Measurements from ENCODE around the gene STAT3. TPM values are rescaled to one million over a fixed set of nuclear protein-coding genes. Genes with fewer than 3 reads are reported as not detected.

The STAT3 gene
- total and polyA plus RNA-seq, 2 of the 13 experiments (the other 11 are each of a cell fraction or from before 2014, with no cell fraction given), result 61.8 to 62.4 TPM

DNA sequence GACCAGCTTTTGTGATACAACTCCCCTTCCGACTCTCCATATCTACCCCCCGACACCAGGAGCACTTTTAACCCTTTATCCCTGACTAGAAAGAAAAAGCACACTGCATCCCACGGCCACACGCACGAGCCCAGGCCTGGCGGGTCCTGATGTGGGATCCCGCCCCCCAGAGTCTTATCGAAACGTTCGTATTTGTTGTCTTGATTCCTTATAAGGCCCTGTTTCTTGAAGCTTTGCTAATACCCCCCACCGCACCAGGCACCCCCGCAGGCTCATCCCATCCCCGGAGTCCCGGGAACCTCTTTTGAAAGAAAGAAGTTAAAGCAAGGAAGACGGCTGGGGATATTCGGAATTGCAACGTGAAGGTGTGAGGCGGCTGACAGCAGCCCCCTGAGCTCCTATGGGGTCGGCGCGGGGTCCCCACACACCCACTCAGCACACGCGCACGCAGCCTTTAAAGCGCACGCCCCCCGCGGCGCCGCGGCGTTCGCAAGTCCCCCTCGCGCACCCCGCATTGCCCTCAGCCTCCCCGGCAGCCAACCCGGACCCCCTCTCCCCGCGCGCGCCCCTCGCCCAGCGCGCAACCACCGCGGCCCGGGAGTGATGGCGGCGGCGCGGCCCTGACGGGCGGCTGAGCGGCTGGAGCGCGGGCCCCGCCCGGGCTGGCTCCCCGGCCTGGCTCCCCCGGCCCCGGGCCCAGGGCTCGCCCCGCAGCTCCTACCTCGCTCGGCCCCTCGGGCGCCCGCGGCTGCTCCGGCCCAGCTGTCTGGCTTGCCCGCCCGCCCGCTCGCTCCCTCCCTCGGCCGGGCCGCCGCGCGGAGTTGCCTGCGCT, 112.5 kb downstream of the STAT3 start (continued):
- peak; percentile 20; the same call in 1 of the 2 replicates for TF ChIP-seq SAP130 (CRISPR knock-in tag; IDR thresholded peaks at IDR 0.05; ENCODE audit: low read depth)
- TF ChIP-seq SATB2 (CRISPR knock-in tag; IDR thresholded peaks at IDR 0.05), result no peak
- no peak for TF ChIP-seq ZNF138 (CRISPR knock-in tag; IDR thresholded peaks at IDR 0.05; ENCODE audit: low read depth)
- no peak for TF ChIP-seq HDAC6 (IDR thresholded peaks at IDR 0.05; ENCODE audit: low read depth, low read length)
- TF ChIP-seq ELF1 (CRISPR knock-in tag; IDR thresholded peaks at IDR 0.05), result peak; percentile 17; the same call in 1 of the 2 replicates
- TF ChIP-seq, protein P1, sequence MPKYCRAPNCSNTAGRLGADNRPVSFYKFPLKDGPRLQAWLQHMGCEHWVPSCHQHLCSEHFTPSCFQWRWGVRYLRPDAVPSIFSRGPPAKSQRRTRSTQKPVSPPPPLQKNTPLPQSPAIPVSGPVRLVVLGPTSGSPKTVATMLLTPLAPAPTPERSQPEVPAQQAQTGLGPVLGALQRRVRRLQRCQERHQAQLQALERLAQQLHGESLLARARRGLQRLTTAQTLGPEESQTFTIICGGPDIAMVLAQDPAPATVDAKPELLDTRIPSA (CRISPR knock-in tag; IDR thresholded peaks at IDR 0.05; ENCODE audit: borderline replicate concordance), result no peak
- TF ChIP-seq, protein P2, sequence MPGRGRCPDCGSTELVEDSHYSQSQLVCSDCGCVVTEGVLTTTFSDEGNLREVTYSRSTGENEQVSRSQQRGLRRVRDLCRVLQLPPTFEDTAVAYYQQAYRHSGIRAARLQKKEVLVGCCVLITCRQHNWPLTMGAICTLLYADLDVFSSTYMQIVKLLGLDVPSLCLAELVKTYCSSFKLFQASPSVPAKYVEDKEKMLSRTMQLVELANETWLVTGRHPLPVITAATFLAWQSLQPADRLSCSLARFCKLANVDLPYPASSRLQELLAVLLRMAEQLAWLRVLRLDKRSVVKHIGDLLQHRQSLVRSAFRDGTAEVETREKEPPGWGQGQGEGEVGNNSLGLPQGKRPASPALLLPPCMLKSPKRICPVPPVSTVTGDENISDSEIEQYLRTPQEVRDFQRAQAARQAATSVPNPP (CRISPR knock-in tag; IDR thresholded peaks at IDR 0.05), result no peak
- no peak for TF ChIP-seq HNF4A (CRISPR knock-in tag; IDR thresholded peaks at IDR 0.05)
- peak; percentile 16 for TF ChIP-seq RBM39 (IDR thresholded peaks at IDR 0.05; ENCODE audit: low read depth, low read length, poor library complexity, severe bottlenecking)
- TF ChIP-seq, protein P3, sequence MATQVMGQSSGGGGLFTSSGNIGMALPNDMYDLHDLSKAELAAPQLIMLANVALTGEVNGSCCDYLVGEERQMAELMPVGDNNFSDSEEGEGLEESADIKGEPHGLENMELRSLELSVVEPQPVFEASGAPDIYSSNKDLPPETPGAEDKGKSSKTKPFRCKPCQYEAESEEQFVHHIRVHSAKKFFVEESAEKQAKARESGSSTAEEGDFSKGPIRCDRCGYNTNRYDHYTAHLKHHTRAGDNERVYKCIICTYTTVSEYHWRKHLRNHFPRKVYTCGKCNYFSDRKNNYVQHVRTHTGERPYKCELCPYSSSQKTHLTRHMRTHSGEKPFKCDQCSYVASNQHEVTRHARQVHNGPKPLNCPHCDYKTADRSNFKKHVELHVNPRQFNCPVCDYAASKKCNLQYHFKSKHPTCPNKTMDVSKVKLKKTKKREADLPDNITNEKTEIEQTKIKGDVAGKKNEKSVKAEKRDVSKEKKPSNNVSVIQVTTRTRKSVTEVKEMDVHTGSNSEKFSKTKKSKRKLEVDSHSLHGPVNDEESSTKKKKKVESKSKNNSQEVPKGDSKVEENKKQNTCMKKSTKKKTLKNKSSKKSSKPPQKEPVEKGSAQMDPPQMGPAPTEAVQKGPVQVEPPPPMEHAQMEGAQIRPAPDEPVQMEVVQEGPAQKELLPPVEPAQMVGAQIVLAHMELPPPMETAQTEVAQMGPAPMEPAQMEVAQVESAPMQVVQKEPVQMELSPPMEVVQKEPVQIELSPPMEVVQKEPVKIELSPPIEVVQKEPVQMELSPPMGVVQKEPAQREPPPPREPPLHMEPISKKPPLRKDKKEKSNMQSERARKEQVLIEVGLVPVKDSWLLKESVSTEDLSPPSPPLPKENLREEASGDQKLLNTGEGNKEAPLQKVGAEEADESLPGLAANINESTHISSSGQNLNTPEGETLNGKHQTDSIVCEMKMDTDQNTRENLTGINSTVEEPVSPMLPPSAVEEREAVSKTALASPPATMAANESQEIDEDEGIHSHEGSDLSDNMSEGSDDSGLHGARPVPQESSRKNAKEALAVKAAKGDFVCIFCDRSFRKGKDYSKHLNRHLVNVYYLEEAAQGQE (IDR thresholded peaks at IDR 0.05; ENCODE audit: borderline replicate concordance in 1 of 2, low read depth in 1 of 2, low read length in 2 of 2), result no peak
